Panc1 (cell line): Measurements from ENCODE around the gene PTGDR2. TPM values are rescaled to one million over a fixed set of nuclear protein-coding genes. Genes with fewer than 3 reads are reported as not detected.

Experiments
- ATAC-seq: fragments of 200-7000 bp; cut with Tn5 transposase; 2 replicates; pipeline ENCODE4 v1.9.1; 2020; ENCODE audit warnings: mild to moderate bottlenecking, moderate library complexity
- BruUV-seq: library from RNA; stranded (reverse); fragments of 400-500 nt; replicated peaks from 2 replicates; lab custom pipeline; 2021; lab: Mats Ljungman, UMichigan
- CTCF ChIA-PET: fragments of 300-600 bp; sonication (Branson Sonifier 250); formaldehyde crosslinking; loops from one replicate; lab custom pipeline; 2022; ENCODE audit warnings: antibody characterized with exemption; lab: Charles Lee
- POLR2A ChIA-PET: fragments of 300-600 bp; sonication (Branson Sonifier 250); formaldehyde crosslinking; loops from one replicate; lab custom pipeline; 2022; ENCODE audit warnings: antibody characterized with exemption; lab: Charles Lee
- DNase-seq: peaks from one replicate; pipeline ENCODE4 v3.0.0-alpha.2; 2010; ENCODE audit warnings: low read depth, low spot score
- H3K27ac ChIP-seq: 2 replicates; pipeline ENCODE4 v1.5.1; 2011; ENCODE audit warnings: mild to moderate bottlenecking, low read length, inconsistent platforms
- H3K27me3 ChIP-seq: fragments of 200-500 bp; sonication (Bioruptor generic); 2 replicates; pipeline ENCODE4 v1.6.0; 2014; ENCODE audit warnings: low read length, inconsistent platforms; ENCODE audit not compliant: control insufficient read depth, insufficient read depth
- H3K36me3 ChIP-seq: fragments of 200-500 bp; sonication (Bioruptor generic); 2 replicates; pipeline ENCODE4 v1.5.1; 2014; ENCODE audit warnings: inconsistent platforms, mild to moderate bottlenecking, low read length, moderate library complexity; ENCODE audit not compliant: control insufficient read depth, insufficient read depth
- H3K4me1 ChIP-seq: 2 replicates; pipeline ENCODE4 v1.5.1; 2011; ENCODE audit warnings: inconsistent platforms, mild to moderate bottlenecking, low read length, moderate library complexity; ENCODE audit not compliant: control insufficient read depth, insufficient read depth
- H3K4me3 ChIP-seq, 2 experiments: 2 replicates each; pipeline ENCODE4 v1.5.1; 2011 to 2012; ENCODE audit warnings: low read depth in 2 of 2, low read length in 2 of 2, mild to moderate bottlenecking in 2 of 2, inconsistent platforms in 1 of 2, moderate library complexity in 1 of 2
- H3K9me3 ChIP-seq: fragments of 200-500 bp; sonication (Bioruptor generic); 2 replicates; pipeline ENCODE4 v1.5.1; 2014; ENCODE audit warnings: low read depth, mild to moderate bottlenecking, inconsistent platforms, low read length, moderate library complexity; ENCODE audit not compliant: control insufficient read depth, insufficient read depth
- POLR2AphosphoS5 ChIP-seq: IDR thresholded peaks from 2 replicates; pipeline ENCODE4 v1.6.1; 2012; ENCODE audit warnings: mild to moderate bottlenecking, low read depth, low read length, moderate library complexity
- SIN3A ChIP-seq: IDR thresholded peaks from 2 replicates; pipeline ENCODE4 v1.6.1; 2012; ENCODE audit warnings: low read depth, mild to moderate bottlenecking, low read length, moderate library complexity, borderline replicate concordance; ENCODE audit not compliant: insufficient read depth
- TCF7L2 ChIP-seq: IDR thresholded peaks from 2 replicates; pipeline ENCODE4 v1.6.1; 2011; ENCODE audit warnings: mild to moderate bottlenecking, low read depth, low read length, inconsistent platforms
- in situ Hi-C: cut with HindIII; loops from 2 replicates; pipeline ENCODE4 v1.10.0; 2016; ENCODE audit warnings: low sequenced_read_pairs, low pct_unique_long_range_greater_than_20kb
- intact Hi-C: fragments of 100-400 bp; cut with micrococcal nuclease; formaldehyde crosslinking; loops from one replicate; pipeline ENCODE4 v1.10.0; 2022; ENCODE audit not compliant: unreplicated experiment
- total RNA-seq: library from RNA; stranded (reverse); gene quantifications from one replicate; pipeline ENCODE4 v1.2.1, GENCODE V29; 2021; ENCODE audit not compliant: unreplicated experiment
- TF ChIP-seq, protein P1 (sequence below): fragments of 450-650 bp; IDR thresholded peaks from 2 replicates; pipeline ENCODE4 v1.5.1; 2017; ENCODE audit warnings: mild to moderate bottlenecking
- TF ChIP-seq, protein P2 (sequence below), 2 experiments: IDR thresholded peaks; 2 replicates each; pipeline ENCODE4 v1.6.1; 2011 to 2012; ENCODE audit warnings: low read depth in 2 of 2, control low read depth in 1 of 2, low read length in 1 of 2, mild to moderate bottlenecking in 1 of 2, moderate library complexity in 1 of 2; ENCODE audit not compliant: insufficient read depth in 1 of 2

The PTGDR2 gene
- total RNA-seq, 1 experiment from 2014 or later: not detected

DNA sequence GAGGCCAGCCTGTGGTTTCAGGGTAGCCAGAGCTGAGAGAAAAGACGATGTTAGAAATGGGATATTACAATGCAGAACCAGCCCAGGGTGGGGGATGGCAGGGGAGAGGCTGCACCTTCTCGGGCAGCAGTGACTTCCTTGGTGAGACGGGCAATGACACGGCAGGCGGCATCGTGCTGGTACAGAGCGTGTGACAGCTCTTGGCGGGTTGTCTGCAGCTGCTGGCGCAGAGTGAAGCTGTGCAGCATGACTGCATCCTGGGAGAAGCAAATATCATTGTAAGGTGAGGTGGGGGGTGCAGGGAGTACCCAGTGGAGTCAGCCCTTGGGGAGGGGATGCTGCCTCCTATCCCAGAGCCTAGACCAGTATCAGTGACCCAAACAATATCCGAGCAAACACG lies 46.9 kb upstream of the PTGDR2 start:
- no peaks in the 10 kb centered on the region for H3K27me3 ChIP-seq
- intact Hi-C loops (no loop called here), in situ Hi-C loops (no loop called here)
- no peak for TF ChIP-seq TCF7L2
- TF ChIP-seq, protein P1, sequence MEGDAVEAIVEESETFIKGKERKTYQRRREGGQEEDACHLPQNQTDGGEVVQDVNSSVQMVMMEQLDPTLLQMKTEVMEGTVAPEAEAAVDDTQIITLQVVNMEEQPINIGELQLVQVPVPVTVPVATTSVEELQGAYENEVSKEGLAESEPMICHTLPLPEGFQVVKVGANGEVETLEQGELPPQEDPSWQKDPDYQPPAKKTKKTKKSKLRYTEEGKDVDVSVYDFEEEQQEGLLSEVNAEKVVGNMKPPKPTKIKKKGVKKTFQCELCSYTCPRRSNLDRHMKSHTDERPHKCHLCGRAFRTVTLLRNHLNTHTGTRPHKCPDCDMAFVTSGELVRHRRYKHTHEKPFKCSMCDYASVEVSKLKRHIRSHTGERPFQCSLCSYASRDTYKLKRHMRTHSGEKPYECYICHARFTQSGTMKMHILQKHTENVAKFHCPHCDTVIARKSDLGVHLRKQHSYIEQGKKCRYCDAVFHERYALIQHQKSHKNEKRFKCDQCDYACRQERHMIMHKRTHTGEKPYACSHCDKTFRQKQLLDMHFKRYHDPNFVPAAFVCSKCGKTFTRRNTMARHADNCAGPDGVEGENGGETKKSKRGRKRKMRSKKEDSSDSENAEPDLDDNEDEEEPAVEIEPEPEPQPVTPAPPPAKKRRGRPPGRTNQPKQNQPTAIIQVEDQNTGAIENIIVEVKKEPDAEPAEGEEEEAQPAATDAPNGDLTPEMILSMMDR: no peak
- no peak for TF ChIP-seq POLR2AphosphoS5
- TF ChIP-seq SIN3A: no peak
- TF ChIP-seq, protein P2, sequence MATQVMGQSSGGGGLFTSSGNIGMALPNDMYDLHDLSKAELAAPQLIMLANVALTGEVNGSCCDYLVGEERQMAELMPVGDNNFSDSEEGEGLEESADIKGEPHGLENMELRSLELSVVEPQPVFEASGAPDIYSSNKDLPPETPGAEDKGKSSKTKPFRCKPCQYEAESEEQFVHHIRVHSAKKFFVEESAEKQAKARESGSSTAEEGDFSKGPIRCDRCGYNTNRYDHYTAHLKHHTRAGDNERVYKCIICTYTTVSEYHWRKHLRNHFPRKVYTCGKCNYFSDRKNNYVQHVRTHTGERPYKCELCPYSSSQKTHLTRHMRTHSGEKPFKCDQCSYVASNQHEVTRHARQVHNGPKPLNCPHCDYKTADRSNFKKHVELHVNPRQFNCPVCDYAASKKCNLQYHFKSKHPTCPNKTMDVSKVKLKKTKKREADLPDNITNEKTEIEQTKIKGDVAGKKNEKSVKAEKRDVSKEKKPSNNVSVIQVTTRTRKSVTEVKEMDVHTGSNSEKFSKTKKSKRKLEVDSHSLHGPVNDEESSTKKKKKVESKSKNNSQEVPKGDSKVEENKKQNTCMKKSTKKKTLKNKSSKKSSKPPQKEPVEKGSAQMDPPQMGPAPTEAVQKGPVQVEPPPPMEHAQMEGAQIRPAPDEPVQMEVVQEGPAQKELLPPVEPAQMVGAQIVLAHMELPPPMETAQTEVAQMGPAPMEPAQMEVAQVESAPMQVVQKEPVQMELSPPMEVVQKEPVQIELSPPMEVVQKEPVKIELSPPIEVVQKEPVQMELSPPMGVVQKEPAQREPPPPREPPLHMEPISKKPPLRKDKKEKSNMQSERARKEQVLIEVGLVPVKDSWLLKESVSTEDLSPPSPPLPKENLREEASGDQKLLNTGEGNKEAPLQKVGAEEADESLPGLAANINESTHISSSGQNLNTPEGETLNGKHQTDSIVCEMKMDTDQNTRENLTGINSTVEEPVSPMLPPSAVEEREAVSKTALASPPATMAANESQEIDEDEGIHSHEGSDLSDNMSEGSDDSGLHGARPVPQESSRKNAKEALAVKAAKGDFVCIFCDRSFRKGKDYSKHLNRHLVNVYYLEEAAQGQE (IDR thresholded peaks at IDR 0.05; ENCODE audit: insufficient read depth in 1 of 2, low read depth in 2 of 2, low read length in 1 of 2): no peak
- BruUV-seq: no TSS peak
- no peak overlapping the region for H3K4me3 ChIP-seq
- peaks cover 14% of the 10 kb centered on the region for H3K4me1 ChIP-seq
- DNase-seq (no peak), ATAC-seq (no peak)
- H3K9me3 ChIP-seq: no peaks in the 10 kb centered on the region
- CTCF ChIA-PET: no interaction called here
- H3K36me3 ChIP-seq: peaks cover 37% of the 10 kb centered on the region
- no peak overlapping the region for H3K27ac ChIP-seq
- POLR2A ChIA-PET: no interaction called here

DNA sequence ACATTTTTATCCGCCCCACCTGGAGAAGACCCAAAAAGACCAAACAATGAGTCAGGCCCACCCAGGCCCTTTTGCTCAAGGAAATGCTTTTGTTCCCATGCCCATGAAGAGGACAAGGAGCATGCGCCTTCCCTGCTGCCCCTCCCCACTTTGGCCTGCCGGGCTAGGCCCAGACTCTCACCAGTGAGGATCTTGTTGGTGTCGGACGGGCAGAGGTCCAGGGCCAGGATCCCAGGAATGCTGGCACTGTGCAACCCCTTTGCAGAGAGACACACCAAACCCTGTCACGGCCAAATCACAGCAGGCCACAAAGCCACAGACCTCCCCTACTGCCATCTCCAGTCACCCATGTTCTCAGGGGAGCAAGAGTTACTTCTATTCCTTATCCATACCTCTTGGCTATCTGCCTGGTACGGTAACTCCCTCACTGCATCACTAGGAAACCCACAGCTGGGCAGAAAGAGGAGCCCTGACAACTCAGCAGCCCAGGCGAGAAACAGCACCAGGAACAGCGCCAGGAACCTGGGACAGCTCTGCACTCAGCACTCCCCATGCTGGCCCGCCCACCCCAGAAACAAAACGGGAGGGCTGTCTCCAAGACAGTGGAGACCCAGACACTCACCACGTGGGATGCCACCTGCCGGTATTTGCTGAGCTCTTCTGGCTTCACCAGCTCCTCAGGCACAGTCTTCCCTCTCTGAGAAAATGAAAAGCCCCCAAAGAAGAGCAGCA lies 45.1 kb upstream of the PTGDR2 start:
- no TSS peak for BruUV-seq
- DNase-seq (no peak), ATAC-seq (no peak)
- Histone ChIP-seq H3K4me3 (no peak overlapping the region), H3K4me1 (peaks cover 10% of the 10 kb centered on the region), H3K36me3 (peaks cover 48% of the 10 kb centered on the region), H3K27ac (no peak overlapping the region), H3K27me3 (no peaks in the 10 kb centered on the region), H3K9me3 (no peaks in the 10 kb centered on the region)
- ChIA-PET POLR2A (no interaction called here), CTCF (interaction anchor here (2.1 kb wide), 1 partner anchor 70 kb away, joined by 12 read pairs; no protein-coding TSS in a partner anchor)
- TF ChIP-seq POLR2AphosphoS5 (no peak), SIN3A (no peak), TCF7L2 (no peak)
- TF ChIP-seq, protein P1: no peak
- TF ChIP-seq, protein P2 (IDR thresholded peaks at IDR 0.05; ENCODE audit: insufficient read depth in 1 of 2, low read depth in 2 of 2, low read length in 1 of 2): no peak
- intact Hi-C loops: no loop called here
- in situ Hi-C loops: no loop called here
